Right hindlimb (tissue), 1 donor: ENCODE results near the gene SMIM10.
"Not testable (repeated sequence)": the region's sequence is repeated elsewhere in the genome, so short reads cannot be mapped to it uniquely, and the experiment has no call there.

ENCODE experiments used
- DNase-seq: peaks from one replicate; pipeline ENCODE4 v3.0.0-alpha.2; 2018

Gene SMIM10

DNA sequence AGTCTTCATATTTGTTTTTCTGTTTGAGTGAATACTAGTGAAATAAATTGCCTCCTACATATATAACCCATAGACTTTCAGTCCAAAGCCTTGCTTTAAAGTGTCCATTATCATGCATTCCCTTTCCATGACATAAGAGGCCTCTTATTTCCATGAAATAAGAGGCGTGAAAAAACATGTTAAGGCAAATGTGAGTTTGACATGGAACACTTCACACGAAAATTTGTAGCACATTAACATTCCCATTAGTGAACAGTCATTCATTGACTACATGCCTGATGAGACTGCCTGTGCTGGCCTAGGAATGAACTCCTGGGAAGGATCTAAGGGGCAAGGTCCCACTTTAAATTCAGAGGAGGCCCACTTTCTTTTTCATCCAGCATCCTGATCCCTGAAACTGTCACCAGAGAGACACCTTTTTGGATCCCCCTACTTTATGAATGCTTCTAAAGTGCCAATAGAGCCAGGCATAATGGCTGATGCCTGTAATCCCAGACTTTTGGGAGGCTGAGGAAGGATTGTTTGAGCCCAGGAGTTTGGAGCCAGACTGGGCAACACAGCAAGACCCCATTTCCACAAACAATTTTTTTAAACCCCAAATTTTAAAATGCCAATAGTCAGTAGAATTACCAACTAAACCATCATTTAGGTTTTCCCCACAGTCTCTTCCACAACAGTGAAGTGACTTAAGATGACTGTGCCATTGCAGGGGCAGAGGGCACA is 24.9 kb downstream of the SMIM10 start:
- DNase-seq = no peak

DNA sequence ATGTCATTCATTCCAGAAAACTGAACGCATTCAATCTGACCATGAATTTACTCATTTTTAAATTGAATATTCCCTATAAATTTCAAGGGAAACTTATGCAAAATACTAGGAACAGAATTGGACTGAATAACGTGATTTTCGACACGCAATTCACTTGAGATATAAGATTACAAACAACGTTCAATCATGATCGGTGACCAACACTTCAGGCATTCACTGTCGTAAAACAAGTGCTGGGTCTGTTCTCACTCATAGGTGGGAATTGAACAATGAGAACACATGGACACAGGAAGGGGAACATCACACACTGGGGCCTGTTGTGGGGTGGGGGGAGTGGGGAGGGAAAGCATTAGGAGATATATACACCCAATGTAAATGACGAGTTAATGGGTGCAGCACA is 29.1 kb downstream of the SMIM10 start:
- not testable (repeated sequence) for DNase-seq

DNA sequence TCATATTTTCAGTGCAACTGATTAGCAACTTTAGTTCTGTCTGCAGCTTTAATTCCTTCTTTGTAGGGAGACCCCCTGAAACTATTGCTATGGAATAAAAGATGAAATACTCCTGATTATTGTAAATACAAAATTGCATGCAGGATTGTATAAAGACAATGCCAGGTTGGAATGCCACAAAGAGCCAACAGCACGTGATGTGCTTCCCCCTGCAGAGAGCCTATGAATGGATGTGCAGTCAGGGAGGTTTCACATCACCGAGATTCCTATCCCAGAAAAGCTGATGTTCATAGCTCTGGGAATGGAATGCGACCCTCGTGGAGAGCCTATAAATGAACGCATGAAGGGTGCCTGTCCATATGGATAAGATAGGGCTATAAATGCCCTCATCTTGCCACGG is 33.0 kb downstream of the SMIM10 start:
- DNase-seq = not testable (repeated sequence)

DNA sequence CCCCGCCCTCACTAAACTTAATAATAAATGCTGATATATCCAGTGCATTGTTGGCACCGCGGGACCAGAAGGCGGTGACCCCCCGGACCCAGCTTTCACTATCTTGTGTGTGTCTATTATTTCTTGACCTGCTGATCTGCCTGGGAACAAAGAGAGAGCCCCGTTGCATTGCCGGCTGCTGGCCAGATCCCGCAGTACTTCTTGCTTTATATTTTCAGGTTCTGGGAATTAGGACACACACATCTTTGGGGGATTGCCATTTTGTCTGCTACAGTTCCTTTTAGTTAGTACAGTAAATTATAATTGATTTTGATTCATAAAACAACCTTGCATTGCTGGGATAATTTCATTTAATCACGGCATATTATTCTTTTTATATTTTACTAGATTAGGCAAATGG is 33.7 kb downstream of the SMIM10 start:
- DNase-seq = no peak

DNA sequence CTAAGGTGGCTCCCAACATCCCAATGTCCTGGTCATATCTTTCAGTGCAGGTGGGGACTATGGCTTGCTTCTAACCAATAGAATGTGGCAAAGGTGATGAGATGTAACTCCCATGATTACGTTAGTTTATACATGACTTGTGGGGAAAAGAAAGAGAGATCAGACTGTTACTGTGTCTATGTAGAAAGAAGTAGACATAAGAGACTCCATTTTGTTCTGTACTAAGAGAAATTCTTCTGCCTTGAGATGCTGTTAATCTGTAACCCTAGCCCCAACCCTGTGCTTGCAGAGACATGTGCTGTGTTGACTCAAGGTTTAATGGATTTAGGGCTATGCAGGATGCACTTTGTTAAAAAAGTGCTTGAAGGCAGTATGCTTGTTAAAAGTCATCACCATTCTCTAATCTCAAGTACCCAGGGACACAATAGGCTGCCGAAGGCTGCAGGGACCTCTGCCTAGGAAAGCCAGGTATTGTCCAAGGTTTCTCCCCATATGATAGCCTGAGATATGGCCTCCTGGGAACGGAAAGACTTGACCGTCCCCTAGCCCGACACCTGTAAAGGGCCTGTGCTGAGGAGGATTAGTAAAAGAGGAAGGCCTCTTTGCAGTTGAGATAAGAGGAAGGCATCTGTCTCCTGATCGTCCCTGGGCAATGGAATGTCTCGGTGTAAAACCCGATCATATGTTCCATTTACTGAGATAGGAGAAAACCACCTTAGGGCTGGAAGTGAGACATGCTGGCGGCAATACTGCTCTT is 39.6 kb downstream of the SMIM10 start:
- not testable (repeated sequence) for DNase-seq

DNA sequence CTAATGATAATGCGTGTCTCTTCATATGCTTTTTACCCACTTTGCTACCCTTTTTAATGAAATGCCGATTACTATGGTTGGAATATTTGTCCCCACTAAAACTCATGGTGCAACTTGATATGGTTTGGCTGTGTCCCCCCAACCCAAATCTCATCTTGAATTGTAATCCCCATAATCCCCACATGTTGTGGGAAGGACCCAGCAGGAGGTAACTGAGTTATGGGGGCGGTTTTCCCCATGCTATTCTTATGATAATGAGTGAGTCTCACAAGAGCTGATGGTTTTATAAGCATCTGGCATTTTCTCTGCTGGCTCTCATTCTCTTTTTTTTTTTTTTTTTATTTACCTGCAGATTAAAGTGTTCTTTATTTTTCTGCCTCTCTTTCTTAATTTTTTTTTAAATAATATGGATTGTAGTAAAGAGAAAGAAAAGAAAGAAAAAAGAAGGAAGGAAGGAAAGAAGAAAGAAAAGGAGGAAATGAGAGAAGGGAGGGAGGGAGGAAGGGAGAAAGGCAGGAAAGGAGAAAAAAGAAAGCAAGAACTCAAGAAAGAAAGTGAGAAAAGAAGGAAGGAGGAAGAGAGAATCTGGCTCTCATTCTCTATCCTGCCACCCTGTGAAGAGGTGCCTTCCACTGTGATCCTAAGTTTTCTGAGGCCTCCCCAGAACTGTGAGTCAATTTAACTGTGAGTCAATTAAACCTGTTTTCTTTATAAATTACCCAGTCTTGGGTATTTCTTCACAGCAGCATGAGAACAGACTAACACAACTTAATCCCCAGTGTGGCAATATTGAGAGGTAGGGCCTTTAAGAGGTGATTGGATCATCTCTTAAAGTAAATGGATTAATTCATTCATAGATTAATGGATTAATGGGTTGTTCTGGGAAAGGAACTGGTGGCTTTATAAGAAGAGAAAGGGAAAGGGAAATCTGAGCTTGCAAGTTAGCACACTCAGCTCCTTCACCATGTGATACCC is 50.6 kb downstream of the SMIM10 start:
- not testable (repeated sequence) for DNase-seq
